ENCODE data around the gene IL17D.

DNA sequence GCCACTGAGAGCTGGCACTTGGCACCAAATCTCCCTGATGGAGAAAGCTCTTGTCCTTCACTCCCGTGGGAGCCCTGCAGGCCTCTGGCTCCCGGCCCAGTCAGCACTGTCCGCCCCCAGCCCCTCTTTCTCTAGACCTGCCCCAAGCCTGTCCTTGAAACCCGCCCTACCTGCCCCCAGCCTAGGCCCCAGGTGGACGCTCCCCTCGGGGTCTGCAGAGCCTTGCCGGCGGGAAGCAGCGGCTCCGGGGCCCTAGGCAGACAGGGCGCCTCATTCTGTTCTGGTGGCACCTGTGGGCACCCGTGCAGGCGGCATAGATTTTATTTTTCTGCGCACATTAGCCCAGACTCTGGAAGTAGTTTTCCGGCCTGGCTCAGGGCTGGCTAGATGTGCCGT lies 17.6 kb downstream of the IL17D start:
- TF ChIP-seq, protein P1, sequence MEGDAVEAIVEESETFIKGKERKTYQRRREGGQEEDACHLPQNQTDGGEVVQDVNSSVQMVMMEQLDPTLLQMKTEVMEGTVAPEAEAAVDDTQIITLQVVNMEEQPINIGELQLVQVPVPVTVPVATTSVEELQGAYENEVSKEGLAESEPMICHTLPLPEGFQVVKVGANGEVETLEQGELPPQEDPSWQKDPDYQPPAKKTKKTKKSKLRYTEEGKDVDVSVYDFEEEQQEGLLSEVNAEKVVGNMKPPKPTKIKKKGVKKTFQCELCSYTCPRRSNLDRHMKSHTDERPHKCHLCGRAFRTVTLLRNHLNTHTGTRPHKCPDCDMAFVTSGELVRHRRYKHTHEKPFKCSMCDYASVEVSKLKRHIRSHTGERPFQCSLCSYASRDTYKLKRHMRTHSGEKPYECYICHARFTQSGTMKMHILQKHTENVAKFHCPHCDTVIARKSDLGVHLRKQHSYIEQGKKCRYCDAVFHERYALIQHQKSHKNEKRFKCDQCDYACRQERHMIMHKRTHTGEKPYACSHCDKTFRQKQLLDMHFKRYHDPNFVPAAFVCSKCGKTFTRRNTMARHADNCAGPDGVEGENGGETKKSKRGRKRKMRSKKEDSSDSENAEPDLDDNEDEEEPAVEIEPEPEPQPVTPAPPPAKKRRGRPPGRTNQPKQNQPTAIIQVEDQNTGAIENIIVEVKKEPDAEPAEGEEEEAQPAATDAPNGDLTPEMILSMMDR (IDR thresholded peaks at IDR 0.05): no peak
- TF ChIP-seq EZH2 (IDR thresholded peaks at IDR 0.05; ENCODE audit: borderline replicate concordance, insufficient read depth, low read depth, low read length, poor library complexity, severe bottlenecking): no peak
